ENCODE measurements around the gene CUEDC1. TPM values are rescaled to one million over a fixed set of nuclear protein-coding genes. Genes with fewer than 3 reads are reported as not detected.
A peak's percentile ranks its signal among the peaks of the same experiment; 100 is the strongest.

CUEDC1 gene
- total RNA-seq, 4 donors from 2014 or later: 10.2 to 45.4 (median 19.2) TPM

DNA sequence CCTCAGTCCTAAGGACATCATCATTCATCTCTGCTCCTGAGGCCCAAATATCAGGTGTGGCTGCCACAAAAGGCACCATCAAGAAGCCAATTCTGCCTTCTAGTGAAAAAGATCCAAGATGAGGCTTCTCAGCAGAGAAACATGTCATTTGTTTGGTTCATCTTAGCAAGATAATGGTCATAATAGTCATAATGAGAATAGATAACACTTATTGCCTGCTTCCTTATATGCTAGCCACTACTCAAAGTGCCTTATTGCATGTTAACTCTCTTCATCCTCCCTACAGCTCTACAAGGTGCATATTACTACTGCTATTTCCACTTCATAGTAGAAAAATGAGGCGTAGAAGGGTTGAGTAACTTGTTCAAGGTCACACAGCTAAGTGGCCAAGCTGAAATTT, 60.4 kb downstream of the CUEDC1 start:
- Histone ChIP-seq H3K36me3 (no peaks in the 10 kb centered on the region), H3K4me3 (no peak overlapping the region)
- DNase-seq: no peak

DNA sequence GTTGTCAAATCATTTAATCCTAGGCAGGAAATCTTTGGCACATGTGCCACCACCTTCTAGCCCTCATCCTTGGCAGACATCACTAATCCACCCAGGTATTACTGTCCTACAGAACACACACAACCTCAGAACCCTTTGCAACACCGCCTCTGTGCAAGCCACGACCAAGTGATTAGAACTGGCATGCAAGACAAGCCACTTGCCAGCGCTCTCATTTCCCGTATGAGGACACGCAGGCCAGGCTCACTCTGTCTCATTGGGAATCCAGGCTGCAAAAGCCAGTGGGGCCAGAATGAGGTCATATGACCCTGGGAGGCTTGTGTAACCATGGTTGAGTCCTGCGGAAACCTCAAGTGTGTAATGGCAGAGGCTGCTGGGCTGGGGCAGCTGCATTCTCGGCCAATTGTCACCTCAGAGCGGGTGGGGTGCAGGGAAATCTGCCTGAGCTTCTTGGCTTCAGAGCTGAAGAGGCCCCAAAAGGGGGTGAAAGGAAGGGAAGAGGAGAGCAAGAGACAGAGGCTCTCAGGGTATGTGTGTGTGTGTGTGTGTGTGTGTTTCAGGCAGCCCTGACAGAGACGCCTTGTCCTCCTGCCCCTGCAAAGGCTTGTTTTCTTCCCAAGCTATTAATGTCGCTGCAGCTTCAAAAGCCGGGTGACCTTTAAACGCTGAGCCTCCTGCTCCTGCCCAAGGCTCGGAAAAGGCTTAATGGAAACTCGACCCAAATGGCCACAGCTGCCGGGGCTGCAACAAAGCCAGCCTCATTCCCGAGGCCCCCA, 62.2 kb downstream of the CUEDC1 start:
- DNase-seq: peak; percentile 49 to 85 (median 73)
- no peaks in the 10 kb centered on the region for H3K27me3 ChIP-seq
- H3K4me1 ChIP-seq: peaks cover 0 to 53% (median 6%) of the 10 kb centered on the region in 4 donors
- no peaks in the 10 kb centered on the region for H3K9me3 ChIP-seq
- H3K27ac ChIP-seq: peak overlapping the region; percentile 71 to 91 (median 80)
- no peaks in the 10 kb centered on the region for H3K36me3 ChIP-seq
- TF ChIP-seq, protein P1, sequence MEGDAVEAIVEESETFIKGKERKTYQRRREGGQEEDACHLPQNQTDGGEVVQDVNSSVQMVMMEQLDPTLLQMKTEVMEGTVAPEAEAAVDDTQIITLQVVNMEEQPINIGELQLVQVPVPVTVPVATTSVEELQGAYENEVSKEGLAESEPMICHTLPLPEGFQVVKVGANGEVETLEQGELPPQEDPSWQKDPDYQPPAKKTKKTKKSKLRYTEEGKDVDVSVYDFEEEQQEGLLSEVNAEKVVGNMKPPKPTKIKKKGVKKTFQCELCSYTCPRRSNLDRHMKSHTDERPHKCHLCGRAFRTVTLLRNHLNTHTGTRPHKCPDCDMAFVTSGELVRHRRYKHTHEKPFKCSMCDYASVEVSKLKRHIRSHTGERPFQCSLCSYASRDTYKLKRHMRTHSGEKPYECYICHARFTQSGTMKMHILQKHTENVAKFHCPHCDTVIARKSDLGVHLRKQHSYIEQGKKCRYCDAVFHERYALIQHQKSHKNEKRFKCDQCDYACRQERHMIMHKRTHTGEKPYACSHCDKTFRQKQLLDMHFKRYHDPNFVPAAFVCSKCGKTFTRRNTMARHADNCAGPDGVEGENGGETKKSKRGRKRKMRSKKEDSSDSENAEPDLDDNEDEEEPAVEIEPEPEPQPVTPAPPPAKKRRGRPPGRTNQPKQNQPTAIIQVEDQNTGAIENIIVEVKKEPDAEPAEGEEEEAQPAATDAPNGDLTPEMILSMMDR (IDR thresholded peaks at IDR 0.05): no peak
- TF ChIP-seq POLR2A (IDR thresholded peaks at IDR 0.05): no peak
- H3K4me3 ChIP-seq: peak overlapping the region in 1 of 4 donors; percentile 13

More for the DNA sequence above, 60.4 kb downstream of the CUEDC1 start:
- peak overlapping the region in 2 of 4 donors; percentile 33 to 91 for H3K27ac ChIP-seq
- TF ChIP-seq POLR2A (IDR thresholded peaks at IDR 0.05): no peak
- TF ChIP-seq, protein P1 (IDR thresholded peaks at IDR 0.05): no peak
- peaks cover 0 to 68% (median 12%) of the 10 kb centered on the region in 4 donors for H3K4me1 ChIP-seq
- no peaks in the 10 kb centered on the region for H3K9me3 ChIP-seq
- H3K27me3 ChIP-seq: no peaks in the 10 kb centered on the region

DNA sequence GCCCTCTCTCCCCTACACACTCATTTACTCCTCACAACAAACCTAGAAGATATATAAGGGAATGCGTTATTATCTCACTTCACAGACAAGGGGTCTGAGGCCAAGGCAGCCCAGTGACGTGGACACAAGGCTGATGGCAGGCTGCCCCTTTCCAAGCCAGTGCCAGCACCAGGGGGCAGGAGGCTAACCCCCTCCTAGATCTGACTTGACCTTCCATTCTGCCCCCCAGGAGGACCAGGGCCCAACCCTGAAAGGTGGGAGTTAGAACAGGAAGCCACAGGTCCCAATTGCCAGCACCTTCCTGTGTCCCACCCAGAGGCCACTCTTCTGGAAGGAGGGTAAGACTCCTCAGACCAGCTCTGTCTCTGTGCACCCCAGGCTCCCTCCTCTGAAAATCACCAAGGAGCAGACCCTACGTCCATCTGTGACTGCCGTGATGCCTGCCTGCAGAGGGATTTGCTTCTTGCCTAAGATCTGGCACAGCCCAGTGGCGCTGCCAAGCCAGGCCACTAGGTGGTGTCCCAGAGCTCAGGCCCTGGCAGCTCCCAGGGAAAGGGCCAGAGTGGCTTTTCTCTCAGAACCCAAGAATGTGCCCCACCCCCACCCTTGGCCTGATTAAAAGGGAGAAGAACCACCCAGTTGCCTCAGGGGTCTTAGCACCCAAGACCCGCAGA, 62.9 kb downstream of the CUEDC1 start:
- no peaks in the 10 kb centered on the region for H3K36me3 ChIP-seq
- peak overlapping the region; percentile 71 to 91 (median 80) for H3K27ac ChIP-seq
- H3K27me3 ChIP-seq: no peaks in the 10 kb centered on the region
- TF ChIP-seq, protein P1 (IDR thresholded peaks at IDR 0.05): peak; percentile 93 to 98 (median 96)
- TF ChIP-seq POLR2A (IDR thresholded peaks at IDR 0.05): no peak
- no peak overlapping the region for H3K4me3 ChIP-seq
- H3K4me1 ChIP-seq: peaks cover 0 to 49% (median 6%) of the 10 kb centered on the region in 4 donors
- DNase-seq: peak; percentile 78 to 94 (median 92)
- no peaks in the 10 kb centered on the region for H3K9me3 ChIP-seq

DNA sequence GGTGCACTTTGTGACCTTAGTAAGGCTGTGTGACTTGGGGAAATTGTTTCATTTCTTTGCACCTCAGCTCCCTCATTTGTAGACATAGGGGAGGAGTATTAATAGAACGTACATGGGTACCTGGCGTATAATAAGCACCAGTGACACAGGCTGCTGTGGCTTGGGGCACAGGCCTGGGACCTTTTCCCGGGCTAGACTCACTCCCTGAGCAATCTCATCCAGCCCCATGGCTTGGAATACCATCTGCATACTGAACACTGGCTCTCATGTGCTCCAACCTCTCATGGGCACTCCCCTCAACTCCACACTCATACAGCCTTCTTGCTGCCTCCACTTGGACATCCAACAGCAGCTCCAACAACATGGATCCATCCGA, 64.4 kb downstream of the CUEDC1 start:
- peaks cover 0 to 49% (median 6%) of the 10 kb centered on the region in 4 donors for H3K4me1 ChIP-seq
- no peak for DNase-seq
- TF ChIP-seq POLR2A (IDR thresholded peaks at IDR 0.05): no peak
- TF ChIP-seq, protein P1 (IDR thresholded peaks at IDR 0.05): no peak
- no peaks in the 10 kb centered on the region for H3K27me3 ChIP-seq
- no peak overlapping the region for H3K4me3 ChIP-seq
- peak overlapping the region in 2 of 4 donors; percentile 82 to 91 for H3K27ac ChIP-seq
- no peaks in the 10 kb centered on the region for H3K9me3 ChIP-seq
- no peaks in the 10 kb centered on the region for H3K36me3 ChIP-seq

DNA sequence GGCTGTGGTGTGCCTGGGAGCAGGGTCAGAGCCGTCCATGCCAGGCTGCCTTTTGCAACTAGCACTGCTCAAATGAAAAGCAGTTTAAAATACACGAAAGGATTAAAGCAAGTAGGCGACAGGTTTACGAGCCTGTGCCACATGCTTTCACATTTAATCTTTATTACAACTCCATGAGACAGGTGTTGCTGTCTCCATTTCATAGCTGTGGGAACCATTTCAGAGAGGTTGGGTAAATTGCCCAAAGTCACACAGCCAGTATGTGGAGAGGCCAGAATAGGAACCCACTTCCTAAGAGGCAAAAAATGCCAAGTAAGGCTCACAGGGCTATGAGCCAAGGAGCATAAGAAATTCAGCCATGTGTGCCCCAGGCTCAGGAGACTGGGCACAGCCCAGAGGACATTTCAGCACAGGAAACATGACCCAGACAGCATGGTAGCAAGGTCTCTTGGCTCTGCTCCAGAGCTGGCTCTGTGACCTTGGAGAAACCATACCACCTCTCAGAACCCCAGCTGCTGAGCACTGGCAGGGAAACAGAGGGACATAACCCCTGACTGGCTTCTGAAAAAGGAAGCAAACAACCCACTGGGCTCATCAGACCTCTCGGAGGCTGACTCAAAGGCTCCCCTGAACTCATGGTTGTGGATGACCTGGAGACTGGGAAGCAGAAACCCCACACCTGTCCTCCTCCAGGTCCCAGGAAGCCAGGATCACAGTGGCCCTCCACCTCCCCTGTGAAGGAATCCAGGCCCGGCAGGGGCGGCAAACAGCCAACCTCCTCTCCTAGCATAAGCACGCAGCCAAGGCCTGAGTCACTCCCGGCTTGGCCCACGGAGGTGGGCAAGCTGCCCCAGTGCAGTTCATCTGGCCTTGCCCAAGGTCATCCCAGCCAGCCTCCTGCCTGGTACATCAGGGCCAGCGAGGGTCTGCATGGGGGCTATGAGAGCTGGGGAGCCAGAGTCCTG, 65.0 kb downstream of the CUEDC1 start:
- H3K27ac ChIP-seq: peak overlapping the region in 3 of 4 donors; percentile 51 to 91 (median 82)
- TF ChIP-seq, protein P1 (IDR thresholded peaks at IDR 0.05): no peak
- TF ChIP-seq POLR2A (IDR thresholded peaks at IDR 0.05): no peak
- H3K27me3 ChIP-seq: no peaks in the 10 kb centered on the region
- H3K36me3 ChIP-seq: no peaks in the 10 kb centered on the region
- no peaks in the 10 kb centered on the region for H3K9me3 ChIP-seq
- no peak overlapping the region for H3K4me3 ChIP-seq
- peak in 2 of 3 donors; percentile 31 to 60 for DNase-seq
- peaks cover 0 to 43% (median 6%) of the 10 kb centered on the region in 4 donors for H3K4me1 ChIP-seq
